ENCODE data around the gene STARD9.

GRCh38 chr15:42704492-42704926 lies 129.1 kb downstream of the STARD9 start:
- no peak for TF ChIP-seq POLR2A (IDR thresholded peaks at IDR 0.05)
- TF ChIP-seq CTCF (IDR thresholded peaks at IDR 0.05), result peak; percentile 48 to 64 (median 60)

Measured in uterus (tissue), 2 donors.